IPS-NIHi7 (cell line): Measurements from ENCODE around the gene RREB1.
A peak's percentile ranks its signal among the peaks of the same experiment; 100 is the strongest.
"Not testable (repeated sequence)": the region's sequence is repeated elsewhere in the genome, so short reads cannot be mapped to it uniquely, and the experiment has no call there.

Experiments used
- DNase-seq: peaks from one replicate; pipeline ENCODE4 v3.0.0; 2012; ENCODE audit warnings: mixed read lengths; ENCODE audit errors: extremely low spot score

The RREB1 gene

DNA sequence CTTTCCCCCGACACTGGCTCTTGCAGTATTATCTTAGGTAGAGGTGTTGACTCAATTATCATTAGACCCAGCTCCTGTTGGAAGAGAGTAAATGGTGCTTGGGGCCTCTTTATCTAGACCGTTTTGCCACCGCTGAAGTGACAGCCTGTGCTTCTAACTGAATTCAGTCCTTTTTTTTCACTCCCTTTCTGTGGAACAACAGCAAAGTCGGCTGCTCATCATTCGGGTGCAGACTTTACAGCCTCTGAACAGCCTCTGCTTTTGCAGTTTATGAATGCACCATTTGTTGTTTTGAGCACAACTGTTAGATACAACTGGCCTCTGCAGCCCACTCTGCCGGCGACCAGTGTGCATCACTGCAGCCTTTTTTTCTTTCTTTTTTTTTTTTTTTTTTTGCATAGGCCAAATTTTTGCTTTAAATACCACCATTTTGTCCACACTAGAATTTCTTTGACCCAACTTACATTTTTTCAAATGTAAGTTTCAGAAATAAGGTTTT lies 35.8 kb downstream of the RREB1 start:
- no peak for DNase-seq

DNA sequence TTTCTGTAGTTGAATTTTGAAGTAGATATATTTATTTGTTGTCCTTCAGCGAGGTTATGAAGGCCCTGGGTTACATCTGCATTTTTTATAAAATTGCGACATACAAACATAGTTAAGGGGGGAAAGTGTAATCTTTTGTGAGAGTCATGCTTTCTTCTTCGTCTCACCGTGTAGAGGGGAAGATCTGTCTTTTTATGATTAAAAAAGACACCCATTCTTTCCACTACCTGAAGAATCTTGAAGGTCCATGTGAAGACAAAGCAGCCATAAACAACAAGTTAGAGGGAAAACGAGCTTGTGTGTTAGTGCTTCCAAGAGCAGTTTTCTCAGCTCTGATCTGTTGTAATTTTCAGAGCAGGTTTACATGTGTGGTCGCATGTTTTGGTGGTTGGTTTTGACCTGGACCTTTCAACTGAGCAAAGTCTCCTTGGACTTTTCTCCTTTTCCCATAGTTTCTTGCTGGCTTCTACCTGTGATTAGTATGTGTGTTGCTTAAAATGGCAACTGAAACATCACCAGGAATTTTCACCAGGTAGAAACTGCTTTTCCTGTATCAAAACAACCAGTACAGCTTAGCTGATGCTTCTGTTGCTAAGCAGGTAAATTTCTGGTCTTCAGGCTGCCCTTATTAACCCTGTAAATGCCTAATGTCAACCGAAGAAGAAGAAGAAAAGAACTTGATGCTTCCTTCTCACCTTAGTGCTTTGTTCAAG lies 37.3 kb downstream of the RREB1 start:
- no peak for DNase-seq

- no peak for DNase-seq
Observed at GRCh38 chr6:7145585-7145884, 37.8 kb downstream of the RREB1 start.

GRCh38 chr6:7145885-7146828 lies 38.4 kb downstream of the RREB1 start:
- no peak for DNase-seq

DNA sequence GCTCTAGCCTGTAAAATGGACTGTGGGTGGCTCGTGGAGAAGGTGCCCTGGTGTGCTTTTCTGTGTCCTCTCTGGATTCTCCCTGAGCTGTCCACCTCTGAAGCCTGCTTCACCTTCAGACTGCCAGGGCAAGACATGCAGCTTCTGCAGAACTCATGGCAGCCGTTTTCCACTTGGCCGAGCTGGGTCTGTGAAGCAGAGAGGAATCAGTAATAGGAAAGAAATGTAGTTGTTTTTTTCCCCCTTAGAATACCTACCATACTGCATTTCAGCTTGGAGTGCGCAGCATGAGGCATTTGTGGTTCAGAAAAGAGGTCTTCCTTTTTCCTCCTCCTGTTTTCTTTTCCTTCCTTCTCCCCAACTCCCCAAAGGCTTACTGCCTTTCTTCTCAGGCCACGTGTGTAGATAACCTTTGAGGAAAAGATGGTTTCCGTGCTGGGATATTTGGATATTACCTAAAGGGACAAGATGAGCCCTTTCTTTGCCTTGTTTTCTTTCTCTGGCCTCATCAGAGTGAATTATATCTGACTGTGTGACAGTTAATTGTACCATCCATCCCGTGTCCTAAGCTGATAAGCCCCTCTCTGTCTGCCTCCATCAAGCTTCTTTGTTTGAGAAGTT lies 39.4 kb downstream of the RREB1 start:
- DNase-seq = no peak

DNA sequence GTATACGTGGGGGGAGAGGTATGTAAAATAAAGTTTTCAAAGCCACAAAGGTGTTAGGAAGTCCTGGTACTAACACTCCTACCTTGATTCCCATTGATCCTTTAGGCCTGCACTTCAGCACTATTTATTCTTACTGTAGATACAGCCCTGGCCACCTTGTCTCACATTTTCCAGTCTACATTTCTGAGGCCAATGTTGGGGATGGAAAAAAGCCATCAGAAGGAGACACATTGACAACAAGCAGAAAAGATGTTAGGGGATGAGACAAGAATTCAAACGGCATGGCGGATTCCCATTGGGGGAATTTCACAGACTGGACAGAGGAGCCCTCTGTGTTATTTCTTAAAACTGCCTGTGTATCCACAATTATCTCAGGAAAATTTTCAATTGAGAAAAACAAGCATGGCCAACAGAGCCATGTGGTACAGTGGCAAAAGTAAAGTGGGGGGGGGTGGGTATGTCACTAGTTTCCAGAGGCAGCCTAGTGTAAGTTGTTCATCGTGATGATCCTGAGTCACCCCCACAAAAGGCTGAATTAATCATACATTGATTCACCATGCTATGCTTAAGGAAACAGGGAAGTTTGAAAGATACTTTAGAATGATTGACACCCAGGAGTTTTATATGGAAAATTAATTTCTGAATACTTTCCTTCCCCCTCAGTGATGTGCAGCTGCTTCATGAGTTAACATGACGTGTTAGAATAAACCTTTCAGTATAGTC lies 40.5 kb downstream of the RREB1 start:
- DNase-seq = no peak

GRCh38 chr6:7150381-7151064 lies 42.8 kb downstream of the RREB1 start:
- peak; percentile 50 for DNase-seq

DNA sequence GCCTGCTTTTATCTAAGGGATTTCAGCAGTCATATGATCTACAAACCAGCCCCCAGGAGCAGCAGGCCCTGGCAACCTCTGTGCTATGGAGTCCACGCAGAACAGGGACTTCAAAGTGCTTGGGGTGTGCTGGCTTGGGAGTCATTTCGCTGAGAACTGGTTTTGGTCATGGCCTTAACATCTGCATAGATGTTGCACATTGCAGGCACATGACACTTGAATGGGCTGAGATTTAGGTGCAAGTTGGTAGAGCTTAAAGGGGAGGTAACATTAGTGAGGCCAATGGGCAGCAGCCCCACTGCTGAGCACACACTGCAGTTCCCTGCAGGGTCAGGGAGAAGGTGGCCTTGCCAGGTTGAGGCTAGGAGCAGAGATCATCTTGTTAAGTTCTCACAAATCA lies 43.6 kb downstream of the RREB1 start:
- no peak for DNase-seq

- no peak for DNase-seq
Observed at GRCh38 chr6:7152462-7152861, 44.7 kb downstream of the RREB1 start.

DNA sequence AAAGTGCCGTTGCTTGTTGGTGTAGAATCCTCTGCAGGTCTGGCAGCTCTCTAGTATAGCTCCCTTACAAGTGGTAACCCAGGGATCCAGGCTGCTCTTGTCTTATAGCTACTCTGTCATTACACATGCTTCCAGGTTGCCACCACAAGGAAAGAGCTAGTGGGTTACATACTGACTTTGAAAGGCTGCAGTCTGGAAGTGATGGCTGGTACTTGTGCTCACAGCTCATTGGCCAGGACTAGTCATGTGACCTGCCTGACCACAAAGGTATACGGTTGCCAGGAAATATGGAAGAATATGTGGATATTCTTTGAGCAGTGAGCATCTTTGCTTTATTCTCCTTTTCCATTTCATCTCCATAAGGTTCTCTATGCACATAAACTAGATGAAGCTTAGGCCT lies 46.0 kb downstream of the RREB1 start:
- no peak for DNase-seq

DNA sequence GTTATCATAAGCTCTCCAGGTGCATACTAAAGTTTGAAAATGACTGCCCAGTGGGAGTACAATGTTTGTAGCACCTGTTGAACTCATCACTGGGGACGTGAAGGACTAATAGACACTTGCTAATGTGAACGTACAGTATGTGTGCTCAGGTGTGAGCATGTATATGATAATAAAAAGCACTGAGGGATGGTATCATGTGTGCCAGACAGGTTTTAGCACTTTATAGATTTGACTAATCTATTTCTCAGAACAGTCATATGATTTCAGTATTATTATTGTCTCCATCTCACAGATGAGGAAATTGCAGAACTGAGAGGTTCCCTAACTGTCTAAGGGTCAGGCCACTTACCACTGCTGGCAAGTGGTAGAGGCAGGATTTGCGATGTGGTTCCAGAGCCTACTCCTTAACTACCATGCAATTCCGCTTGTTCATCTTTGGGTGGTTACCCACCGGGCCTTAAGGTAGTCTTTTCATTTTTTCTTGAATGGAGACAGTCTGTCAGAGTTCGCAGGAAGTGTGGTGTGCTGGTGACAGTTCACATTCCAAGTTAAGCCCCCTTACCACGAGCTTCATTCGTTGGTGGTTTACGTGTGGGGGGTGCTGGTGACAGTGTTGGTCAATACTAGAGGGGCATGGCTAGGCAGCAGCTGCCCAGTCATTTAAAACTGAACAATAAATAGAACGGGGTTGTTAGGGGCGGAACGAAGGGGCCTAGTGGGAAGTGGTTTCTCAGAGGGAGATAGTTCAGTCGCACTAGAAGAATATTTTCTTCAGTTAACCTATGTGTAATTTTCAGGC lies 46.8 kb downstream of the RREB1 start:
- DNase-seq = no peak

GRCh38 chr6:7155871-7156579 lies 48.3 kb downstream of the RREB1 start:
- DNase-seq = no peak

DNA sequence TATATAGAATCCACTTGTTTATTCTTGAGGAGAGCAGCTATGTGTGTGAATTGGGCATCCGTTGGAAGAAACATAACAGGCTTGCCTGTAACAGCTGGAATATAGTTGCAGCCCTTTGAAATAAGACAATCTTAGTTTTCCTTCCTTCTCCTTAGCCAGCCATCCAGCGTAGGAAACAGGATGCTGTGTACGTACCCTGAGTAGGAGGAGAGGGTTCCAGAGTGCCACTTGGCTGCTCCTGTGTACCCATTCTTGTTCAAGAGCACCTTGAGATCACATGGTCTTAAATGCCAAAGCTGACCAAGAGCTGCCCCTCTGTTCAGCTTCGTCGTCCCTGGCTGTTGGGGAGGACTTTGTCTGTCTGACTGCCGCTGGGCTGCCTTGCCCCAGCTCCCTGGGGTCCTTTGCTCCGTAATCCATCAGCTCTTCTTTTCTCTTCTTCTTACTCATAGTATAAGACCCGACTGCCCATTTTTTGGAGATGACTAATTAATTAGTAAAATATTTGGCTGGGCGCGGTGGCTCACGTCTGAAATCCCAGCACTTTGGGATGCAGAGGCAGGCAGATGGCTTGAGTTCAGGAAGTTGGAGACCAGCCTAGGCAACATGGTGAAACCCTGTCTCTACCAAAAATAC lies 49.0 kb downstream of the RREB1 start:
- no peak for DNase-seq

DNA sequence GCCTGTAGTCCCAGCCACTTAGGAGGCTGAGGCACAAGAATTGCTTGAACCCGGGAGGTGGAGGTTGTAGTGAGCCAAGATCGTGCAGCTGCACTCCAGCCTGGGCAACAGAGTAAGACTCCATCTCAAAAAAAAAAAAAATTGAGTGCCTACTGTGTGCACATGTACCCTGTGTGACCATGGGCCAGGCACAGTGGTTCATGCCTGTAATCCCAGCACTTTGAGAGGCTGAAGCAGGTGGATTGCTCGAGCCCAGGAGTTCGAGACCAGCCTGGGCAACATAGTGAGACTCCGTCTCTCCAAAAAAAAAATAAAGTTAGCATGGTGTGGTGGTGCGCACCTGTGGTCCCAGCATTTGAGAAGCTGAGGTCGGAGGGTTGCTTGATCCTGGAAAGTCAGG lies 49.5 kb downstream of the RREB1 start:
- not testable (repeated sequence) for DNase-seq

DNA sequence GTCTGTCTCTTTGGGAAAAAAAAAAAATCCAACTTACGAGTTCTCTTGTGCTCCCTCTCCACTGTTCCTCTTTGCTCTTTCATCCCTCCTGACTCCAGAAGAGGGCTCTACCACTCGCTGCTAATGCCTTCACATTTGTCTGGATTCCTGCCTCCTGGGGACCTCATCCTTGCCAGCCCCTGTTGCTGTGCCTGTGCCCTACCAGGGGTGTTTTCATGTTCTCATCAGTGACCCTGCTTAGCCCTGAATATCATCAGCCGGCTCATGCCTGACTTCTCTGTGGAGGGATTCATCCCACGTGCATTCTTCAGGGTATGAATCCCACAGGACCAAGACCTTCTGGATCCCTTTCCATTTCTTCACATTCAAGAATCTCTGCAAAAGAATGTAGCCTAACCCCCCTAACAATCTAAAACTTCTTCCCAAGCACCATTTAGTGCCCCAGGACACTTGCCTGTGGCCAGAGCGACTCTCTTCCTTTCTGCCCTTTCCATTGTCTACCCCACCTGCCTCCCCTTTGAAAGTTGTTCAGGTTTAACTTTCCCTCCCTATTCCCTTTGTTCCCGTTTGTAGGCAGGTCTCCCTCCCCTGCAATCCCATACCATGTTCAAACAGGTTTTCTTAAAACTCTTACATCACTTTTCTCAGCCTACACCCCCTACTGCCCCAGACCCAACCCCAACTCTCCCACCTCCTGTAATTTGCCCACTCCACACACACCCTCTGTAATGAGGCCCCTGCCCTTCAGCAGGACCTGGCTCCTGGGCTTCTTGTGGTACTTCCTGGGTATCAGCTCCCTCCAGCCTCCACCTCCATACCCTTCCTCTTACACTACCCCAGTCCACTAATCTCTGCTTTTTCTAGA lies 50.2 kb downstream of the RREB1 start:
- DNase-seq = no peak

- no peak for DNase-seq
Observed at GRCh38 chr6:7159790-7160525, 52.2 kb downstream of the RREB1 start.

DNA sequence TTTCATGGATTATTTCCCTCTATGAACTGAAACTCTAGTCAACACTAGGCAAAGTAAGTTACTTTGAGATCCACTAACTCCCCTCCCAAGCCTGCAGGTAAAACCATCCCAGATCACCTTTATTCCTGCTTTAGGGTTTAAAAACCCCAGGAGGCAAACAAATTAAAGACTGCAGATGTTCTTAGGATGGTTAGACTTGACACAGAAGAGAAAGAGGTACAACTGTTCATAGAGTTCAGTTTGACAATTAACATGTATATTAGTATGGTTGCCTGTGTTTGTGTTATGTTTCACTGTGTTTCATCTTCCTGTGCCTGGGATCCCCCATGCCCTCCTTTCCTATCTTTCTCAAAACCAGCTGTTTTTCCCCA lies 53.5 kb downstream of the RREB1 start:
- DNase-seq = no peak

GRCh38 chr6:7161845-7162244 lies 54.1 kb downstream of the RREB1 start:
- DNase-seq = no peak
